ENCODE measurements around the gene CEP76.
"Not testable (repeated sequence)": the region's sequence is repeated elsewhere in the genome, so short reads cannot be mapped to it uniquely, and the experiment has no call there.

The CEP76 gene

GRCh38 chr18:12645751-12646203, 56.7 kb downstream of the CEP76 start:
- DNase-seq (ENCODE audit: low read depth in 2 of 2) = no peak

- no peak for DNase-seq (ENCODE audit: low read depth in 2 of 2)
Measured at GRCh38 chr18:12645254-12645653, 57.3 kb downstream of the CEP76 start.

- not testable (repeated sequence) for DNase-seq (ENCODE audit: low read depth in 2 of 2)
Measured at GRCh38 chr18:12643756-12644155, 58.8 kb downstream of the CEP76 start.

GRCh38 chr18:12640881-12641200, 61.7 kb downstream of the CEP76 start:
- no peak for DNase-seq (ENCODE audit: low read depth in 2 of 2)

GRCh38 chr18:12639990-12640880, 62.3 kb downstream of the CEP76 start:
- no peak for DNase-seq (ENCODE audit: low read depth in 2 of 2)

- DNase-seq (ENCODE audit: low read depth in 2 of 2) = no peak
Measured at GRCh38 chr18:12638644-12639124, 63.8 kb downstream of the CEP76 start.

- DNase-seq (ENCODE audit: low read depth in 2 of 2) = no peak
Measured at GRCh38 chr18:12637901-12638643, 64.5 kb downstream of the CEP76 start.

GRCh38 chr18:12637393-12637792, 65.1 kb downstream of the CEP76 start:
- DNase-seq (ENCODE audit: low read depth in 2 of 2) = no peak

- DNase-seq (ENCODE audit: low read depth in 2 of 2) = no peak
Measured at GRCh38 chr18:12631831-12632477, 70.6 kb downstream of the CEP76 start.

GRCh38 chr18:12630136-12630535, 72.4 kb downstream of the CEP76 start:
- DNase-seq (ENCODE audit: low read depth in 2 of 2) = no peak

GRCh38 chr18:12628706-12629702, 73.5 kb downstream of the CEP76 start:
- DNase-seq (ENCODE audit: low read depth in 2 of 2) = no peak

GRCh38 chr18:12627199-12627598, 75.3 kb downstream of the CEP76 start:
- not testable (repeated sequence) for DNase-seq (ENCODE audit: low read depth in 2 of 2)

- no peak for DNase-seq (ENCODE audit: low read depth in 2 of 2)
Measured at GRCh38 chr18:12625241-12625640, 77.3 kb downstream of the CEP76 start.

Measured in stimulated activated CD8-positive, alpha-beta memory T cell treated with anti-CD3 and anti-CD28 coated beads, Interleukin-7, amount 100 ng/mL, for 4 hours (primary cell).